Endothelial cell of hepatic sinusoid (primary cell): ENCODE results near the gene CLPTM1L.
"Not testable (repeated sequence)": the region's sequence is repeated elsewhere in the genome, so short reads cannot be mapped to it uniquely, and the experiment has no call there.

ENCODE experiments used
- in situ Hi-C: cut with HindIII; loops from 2 replicates; pipeline ENCODE4 v1.10.0; 2017; ENCODE audit warnings: low sequenced_read_pairs

CLPTM1L gene

DNA sequence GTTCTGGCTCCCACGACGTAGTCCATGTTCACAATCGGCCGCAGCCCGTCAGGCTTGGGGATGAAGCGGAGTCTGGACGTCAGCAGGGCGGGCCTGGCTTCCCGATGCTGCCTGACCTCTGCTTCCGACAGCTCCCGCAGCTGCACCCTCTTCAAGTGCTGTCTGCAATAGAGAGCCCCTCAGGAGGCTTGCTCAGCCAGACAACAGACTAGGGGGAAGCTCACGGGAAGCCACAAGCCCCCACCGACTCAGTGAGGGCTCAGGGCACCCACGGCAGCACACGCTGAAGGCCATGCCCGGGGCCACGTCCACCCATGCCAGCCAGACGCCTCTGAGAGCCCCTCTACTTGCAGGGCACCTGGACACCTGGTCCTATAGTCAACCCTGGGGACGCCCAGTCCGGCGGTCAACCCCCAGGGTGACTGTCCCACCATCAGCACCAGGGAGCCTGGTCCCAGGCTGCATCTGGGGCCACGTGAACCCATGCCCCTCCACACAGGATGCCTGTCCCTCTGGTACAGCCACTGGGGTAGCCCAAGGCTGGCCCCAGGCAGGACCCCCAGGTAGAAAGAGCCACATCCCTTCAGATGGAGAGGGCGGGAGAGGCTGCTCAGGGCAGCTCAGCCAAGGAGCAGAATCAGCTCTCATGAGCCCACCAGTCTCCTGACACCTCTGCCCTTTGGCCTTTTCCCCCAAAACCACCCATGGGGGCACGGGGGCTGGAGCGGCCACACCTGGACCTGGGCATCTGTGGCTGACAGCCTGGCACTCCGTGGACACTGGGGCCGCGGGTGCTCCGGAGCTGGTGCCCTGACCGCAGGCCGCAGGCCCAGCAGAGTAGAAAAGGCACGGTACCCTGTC lies 64.5 kb downstream of the CLPTM1L start:
- in situ Hi-C loops, result no loop called here

DNA sequence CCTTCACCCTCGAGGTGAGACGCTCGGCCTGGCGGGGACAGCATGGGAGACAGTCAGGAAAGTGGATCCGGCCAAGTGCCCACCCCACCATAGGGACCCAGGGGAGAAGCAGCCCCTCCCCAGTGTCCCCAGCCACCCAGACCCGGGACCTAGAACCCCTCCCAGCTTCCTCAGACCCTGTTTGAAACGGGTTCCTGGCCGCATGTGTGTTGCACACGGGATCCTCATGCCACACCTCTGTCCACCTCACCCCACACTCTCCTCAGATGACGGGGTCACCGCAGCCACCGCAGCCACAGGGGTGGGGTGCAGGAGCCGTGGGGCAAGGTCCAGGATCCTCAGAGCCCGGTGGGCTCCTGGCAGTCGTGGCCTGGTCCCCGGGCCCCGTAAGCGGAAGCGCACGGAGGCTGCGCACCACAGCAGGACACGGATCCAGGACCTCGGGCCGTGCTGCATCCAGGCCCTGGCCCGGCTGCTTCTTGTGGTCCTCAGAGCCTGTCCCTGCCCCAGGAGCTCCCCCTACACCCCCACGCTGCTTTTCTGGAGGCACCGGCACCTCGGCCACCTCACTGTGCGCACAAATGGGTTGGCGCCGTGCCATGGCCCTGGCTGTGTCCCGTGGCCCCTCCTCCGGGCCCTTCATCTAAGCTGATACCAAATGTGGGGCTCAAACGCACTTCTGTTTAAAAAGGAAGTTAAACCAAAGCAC lies 65.3 kb downstream of the CLPTM1L start:
- in situ Hi-C loops, result no loop called here

GRCh38 chr5:1278656-1279442 lies 66.0 kb downstream of the CLPTM1L start:
- in situ Hi-C loops, result no loop called here

GRCh38 chr5:1278216-1278615 lies 66.7 kb downstream of the CLPTM1L start:
- in situ Hi-C loops, result no loop called here

DNA sequence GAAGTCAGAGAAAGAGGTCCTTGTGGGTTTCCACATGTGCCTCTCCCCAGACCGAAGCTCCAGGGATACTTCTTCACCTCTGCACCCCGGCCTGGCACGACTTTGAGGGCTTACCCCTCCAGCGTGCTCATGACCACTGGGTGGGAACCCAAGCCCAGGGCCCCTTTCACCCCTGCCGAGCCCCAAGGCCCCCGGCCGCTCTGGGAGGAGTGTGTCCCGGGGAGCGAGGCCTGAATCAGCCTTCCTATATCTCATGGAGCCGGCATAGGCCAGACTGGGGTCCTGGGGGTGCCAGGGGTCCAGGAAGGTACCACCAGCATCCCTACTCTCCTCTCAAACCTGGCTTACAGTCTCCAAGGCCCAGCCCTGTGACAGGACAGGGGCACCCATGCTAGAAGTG lies 67.1 kb downstream of the CLPTM1L start:
- in situ Hi-C loops, result no loop called here

GRCh38 chr5:1277331-1277730 lies 67.6 kb downstream of the CLPTM1L start:
- in situ Hi-C loops, result no loop called here

- in situ Hi-C loops, result no loop called here
These were observed 68.0 kb downstream of the CLPTM1L start for GRCh38 chr5:1276930-1277329.

DNA sequence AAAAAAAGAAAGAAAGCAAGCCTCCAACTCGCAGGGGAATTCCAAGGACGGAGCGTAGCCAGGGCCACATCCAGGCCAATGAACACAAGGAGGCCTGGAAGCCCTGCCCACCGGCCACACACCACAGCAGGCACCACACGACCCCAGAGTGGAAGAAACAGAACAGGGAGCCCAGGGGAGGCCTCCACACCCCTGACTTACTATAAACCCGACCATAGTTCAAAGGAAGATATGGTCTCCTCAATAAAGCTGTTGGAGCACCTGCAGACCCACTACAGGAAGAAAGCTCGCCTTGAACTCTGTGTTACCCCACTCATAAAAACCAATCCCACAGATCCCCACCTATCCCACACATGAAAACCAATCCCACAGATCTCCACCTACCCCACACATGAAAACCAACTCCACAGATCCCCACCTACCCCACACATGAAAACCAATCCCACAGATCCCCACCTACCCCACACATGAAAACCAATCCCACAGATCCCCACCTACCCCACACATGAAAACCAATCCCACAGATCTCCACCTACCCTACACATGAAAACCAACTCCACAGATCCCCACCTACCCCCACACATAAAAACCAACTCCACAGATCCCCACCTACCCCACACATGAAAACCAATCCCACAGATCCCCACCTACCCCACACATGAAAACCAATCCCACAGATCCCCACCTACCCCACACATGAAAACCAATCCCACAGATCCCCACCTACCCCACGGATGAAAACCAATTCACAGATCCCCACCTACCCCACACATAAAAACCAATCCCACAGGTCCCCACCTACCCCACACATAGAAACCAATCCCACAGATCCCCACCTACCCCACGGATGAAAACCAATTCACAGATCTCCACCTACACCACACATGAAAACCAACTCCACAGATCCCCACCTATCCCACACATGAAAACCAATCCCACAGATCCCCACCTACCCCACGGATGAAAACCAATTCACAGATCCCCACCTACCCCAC lies 69.2 kb downstream of the CLPTM1L start:
- in situ Hi-C loops, result not testable (repeated sequence)

GRCh38 chr5:1274471-1274870 lies 70.4 kb downstream of the CLPTM1L start:
- in situ Hi-C loops, result loop anchor here (5.0 kb wide), 2 partner anchors 43 to 87 kb away; no protein-coding TSS in a partner anchor

GRCh38 chr5:1273745-1274144 lies 71.2 kb downstream of the CLPTM1L start:
- in situ Hi-C loops, result loop anchor here (5.0 kb wide), 2 partner anchors 44 to 86 kb away; no protein-coding TSS in a partner anchor

GRCh38 chr5:1272201-1272600 lies 72.7 kb downstream of the CLPTM1L start:
- in situ Hi-C loops, result loop anchor here (5.0 kb wide), 2 partner anchors 45 to 85 kb away; no protein-coding TSS in a partner anchor

DNA sequence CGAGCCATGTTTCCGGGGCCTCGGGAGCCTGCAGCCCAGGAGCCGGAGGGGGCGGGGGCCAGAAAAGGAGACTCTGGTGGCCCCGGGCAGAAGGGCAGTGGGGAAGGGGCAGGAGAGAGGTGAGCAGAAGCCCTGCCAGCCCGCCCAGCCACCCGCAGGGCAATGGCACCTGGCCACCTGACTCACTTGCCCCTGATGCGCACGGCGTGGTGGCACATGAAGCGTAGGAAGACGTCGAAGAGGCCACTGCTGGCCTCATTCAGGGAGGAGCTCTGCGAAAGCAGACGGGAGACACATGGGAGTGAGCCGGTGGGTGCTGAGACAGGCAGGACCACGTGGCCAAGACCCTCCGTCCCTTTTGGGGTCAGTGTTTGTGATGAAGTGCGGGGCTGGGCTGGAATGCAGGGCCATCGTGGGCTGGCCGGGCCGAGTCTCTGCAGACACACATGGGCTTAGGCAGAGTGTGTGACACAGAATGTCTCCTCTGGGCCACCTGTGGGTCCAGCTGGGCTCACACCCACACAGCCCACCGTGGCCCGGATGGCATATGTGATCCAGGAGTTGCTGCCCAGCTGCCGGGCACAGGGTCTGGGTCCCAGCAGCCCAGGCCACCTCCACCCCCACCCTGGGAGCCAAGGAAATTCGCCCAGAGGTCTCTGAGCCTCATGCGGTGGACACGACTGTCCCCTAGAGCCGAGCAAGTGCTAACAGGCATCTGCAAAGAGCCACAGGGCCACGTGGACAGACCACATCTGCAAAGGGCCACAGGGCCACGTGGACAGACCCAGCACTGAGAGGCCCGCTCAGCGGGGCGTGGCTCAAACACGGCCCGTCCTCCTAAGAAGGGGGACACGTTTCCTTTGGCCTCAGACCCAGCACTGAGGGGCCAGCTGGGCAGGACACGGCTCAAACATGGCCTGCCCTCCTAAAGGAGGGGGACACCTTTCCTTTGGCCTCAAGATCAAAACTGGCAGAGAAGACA lies 73.7 kb downstream of the CLPTM1L start:
- in situ Hi-C loops, result loop anchor here (5.0 kb wide), 2 partner anchors 46 to 84 kb away; no protein-coding TSS in a partner anchor

DNA sequence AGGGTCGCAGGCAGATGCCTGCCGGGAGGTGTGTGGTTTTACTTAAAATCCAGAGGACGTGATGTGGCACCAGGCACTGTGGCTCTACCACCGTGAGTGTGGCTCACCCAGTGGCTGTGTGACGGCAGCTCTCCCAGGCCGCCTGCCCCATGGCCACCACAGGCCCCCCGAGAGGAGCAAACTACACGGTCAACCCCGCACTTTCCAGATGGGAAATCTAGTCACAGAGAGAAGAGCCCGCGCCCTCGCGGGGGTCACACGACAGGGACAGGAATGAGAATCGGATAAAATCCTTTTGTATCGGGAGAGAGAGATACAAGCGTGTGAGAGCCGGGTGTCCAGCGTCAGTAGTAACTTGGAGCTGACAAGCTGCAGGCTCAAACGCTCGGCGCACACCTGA lies 74.5 kb downstream of the CLPTM1L start:
- in situ Hi-C loops, result loop anchor here (5.0 kb wide), 2 partner anchors 47 to 83 kb away; no protein-coding TSS in a partner anchor

DNA sequence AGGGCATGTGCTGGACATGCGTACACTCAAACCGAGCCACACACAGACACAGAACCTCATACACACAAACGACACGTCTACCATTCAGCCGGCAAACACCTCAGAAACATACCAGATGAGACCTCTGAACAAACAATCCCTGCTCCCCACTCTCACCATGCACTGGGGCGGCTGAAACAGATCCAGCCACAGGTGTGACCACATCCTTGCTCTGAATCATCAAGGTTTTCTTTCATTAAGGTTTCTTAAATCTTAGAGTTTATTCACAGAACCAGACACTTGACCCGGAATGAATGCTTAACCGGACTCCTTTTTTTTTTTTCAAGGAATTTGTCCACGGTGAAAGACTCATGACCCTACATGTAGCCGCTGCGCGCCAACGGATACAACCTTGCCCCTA lies 76.2 kb downstream of the CLPTM1L start:
- in situ Hi-C loops, result no loop called here

DNA sequence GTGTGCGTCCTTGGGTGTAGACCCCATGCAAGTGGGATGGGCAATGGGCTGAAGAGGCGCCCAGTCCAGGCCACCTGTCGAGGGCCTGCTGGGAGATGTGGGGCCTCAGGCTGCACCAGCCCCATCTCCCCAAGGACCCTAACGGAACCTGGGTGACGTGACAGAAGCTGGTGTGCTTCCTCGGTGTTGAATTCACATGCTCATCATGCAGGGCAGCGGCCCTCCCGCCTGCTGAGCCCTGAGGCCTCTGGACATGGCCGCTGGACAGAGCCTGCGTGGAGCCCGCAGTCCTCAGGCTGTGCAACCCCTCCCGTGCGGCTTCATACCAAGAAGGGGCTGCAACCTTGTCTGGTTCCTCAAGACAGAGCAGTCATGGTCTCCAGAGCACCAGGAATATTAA lies 76.8 kb downstream of the CLPTM1L start:
- in situ Hi-C loops, result no loop called here
